ENCODE data around the gene IHH.

IHH gene

DNA sequence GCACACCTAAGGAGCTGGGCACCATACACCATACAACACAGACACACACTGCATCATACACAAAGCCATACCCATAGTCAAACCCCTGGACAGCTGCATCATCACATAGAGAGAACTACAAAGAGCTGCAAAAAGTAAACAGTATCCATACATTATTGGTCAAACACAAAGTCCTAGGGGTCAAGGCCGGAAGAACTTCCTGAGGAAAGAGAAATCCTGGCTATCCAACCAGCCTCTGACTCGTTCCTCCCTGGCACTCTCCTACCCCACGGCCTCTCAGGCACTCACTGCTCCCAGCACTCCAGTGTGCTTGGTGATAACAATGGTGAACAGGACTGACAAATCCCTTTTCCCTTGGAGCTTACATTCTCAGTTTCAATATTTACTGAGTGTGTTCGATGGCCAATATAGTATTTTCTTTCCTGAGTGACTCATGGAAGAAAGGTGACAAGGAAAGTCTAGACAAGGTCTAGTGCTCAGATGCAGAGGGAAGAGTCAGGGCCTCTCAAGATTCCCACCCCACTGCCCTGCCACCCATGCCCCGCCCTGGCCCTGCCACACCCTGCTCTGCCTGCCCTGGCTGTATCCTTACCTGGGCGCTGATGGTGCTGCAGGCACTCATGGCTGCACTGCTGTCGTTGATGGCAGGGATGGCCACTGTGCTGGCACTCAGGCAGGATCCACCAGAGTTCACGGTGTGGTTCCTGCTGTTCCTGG, 22.8 kb downstream of the IHH start:
- CTCF ChIA-PET: interaction anchor here (0.6 to 7.8 kb wide), 9 partner anchors 10 to 119 kb away, joined by 3 to 104 read pairs (median 3); partner anchors contain the start of gene IHH
- no peak for DNase-seq (ENCODE audit: low read depth, low spot score)
- POLR2A ChIA-PET: no interaction called here
- no peak overlapping the region for H3K4me3 ChIP-seq (ENCODE audit: low read depth, low read length)
- TF ChIP-seq, protein P1, sequence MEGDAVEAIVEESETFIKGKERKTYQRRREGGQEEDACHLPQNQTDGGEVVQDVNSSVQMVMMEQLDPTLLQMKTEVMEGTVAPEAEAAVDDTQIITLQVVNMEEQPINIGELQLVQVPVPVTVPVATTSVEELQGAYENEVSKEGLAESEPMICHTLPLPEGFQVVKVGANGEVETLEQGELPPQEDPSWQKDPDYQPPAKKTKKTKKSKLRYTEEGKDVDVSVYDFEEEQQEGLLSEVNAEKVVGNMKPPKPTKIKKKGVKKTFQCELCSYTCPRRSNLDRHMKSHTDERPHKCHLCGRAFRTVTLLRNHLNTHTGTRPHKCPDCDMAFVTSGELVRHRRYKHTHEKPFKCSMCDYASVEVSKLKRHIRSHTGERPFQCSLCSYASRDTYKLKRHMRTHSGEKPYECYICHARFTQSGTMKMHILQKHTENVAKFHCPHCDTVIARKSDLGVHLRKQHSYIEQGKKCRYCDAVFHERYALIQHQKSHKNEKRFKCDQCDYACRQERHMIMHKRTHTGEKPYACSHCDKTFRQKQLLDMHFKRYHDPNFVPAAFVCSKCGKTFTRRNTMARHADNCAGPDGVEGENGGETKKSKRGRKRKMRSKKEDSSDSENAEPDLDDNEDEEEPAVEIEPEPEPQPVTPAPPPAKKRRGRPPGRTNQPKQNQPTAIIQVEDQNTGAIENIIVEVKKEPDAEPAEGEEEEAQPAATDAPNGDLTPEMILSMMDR (IDR thresholded peaks at IDR 0.05; ENCODE audit: insufficient read depth, low read length, missing control alignments): no peak

DNA sequence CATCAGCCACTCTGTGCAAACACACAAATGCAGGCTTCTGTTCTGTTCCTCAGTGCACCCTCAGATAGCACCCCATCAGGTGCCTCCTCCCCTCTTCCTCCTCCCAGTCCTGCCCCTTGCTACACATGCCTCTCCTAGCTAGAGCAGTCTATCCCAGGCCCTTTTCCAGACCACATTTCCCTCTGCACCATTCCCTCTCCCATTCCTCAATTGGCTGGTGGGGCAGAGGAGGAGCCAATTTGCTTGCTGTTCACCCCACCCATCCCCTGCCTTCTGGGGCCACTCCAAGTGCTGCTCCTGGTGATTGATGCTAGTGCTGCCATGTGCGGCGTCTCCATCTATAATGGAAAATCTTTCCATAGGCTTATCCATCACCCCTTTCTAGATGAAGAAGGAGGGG, 24.8 kb downstream of the IHH start:
- no peak overlapping the region for H3K4me3 ChIP-seq (ENCODE audit: low read depth, low read length)
- ChIA-PET POLR2A (no interaction called here), CTCF (interaction anchor here (1.1 to 7.8 kb wide), 3 partner anchors 8 to 84 kb away, joined by 3 to 104 read pairs (median 7); no protein-coding TSS in a partner anchor)
- TF ChIP-seq, protein P1 (IDR thresholded peaks at IDR 0.05; ENCODE audit: insufficient read depth, low read length, missing control alignments): no peak
- DNase-seq (ENCODE audit: low read depth, low spot score): no peak

DNA sequence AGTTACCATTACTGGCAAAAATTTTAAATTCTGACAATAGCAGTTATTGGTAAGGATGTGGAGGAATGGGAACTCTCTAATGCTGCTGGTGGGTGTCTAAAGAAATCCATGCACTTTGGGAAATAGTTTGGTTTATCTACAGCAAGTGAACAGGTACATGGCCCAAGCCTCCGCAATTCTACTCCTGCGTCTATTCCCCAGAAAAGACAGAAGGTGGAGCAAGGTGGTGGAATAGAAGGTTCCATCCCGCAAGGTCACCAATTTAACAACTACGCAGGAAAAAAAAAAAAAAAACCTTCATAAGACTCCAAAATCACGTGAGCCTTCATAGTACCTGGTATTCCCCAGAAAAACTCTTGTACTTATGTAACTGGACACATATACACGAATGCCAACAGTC, 25.9 kb downstream of the IHH start:
- DNase-seq (ENCODE audit: low read depth, low spot score): no peak
- no peak overlapping the region for H3K4me3 ChIP-seq (ENCODE audit: low read depth, low read length)
- ChIA-PET POLR2A (no interaction called here), CTCF (interaction anchor here (1.0 to 11.4 kb wide), 3 partner anchors 11 to 121 kb away, joined by 3 to 366 read pairs (median 3); partner anchors contain the start of gene NHEJ1)
- TF ChIP-seq, protein P1 (IDR thresholded peaks at IDR 0.05; ENCODE audit: insufficient read depth, low read length, missing control alignments): no peak

DNA sequence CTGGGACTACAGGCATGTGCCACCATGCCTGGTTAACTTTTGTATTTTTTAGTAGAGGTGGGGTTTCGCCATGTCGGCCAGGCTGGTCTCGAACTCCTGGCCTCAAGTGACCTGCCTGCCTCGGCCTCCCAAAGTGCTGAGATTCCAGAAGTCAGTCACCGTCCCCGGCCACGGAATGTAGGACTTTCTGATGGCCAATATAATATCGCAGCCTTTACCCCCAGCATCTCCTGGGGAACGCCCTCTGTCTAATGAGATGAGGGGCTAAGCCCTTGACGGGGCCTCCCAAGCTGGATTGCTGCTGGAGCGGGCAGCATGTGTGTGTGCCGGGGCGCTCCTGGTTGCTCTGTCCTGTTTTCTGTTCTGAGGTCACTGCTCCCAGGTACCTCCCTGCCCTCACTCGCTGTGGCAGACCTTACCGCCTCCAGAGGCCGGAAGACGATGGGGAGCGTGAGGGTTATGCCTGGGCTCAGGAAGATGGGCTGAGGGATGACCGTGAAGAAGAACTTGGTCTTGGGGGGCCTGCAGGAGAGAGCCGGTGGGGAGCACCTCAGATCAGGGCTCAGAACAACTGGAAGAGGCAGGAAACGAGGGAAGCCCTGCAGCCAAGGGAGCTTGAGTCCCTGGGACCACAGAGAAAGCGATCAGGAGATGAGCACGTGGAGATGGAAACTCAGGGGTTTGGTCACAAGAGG, 28.5 kb downstream of the IHH start:
- POLR2A ChIA-PET: interaction anchor here (0.7 kb wide), 1 partner anchor 118 kb away, joined by 3 read pairs; no protein-coding TSS in a partner anchor
- H3K4me3 ChIP-seq (ENCODE audit: low read depth, low read length): no peak overlapping the region
- CTCF ChIA-PET: interaction anchor here (2.4 to 11.4 kb wide), 5 partner anchors 8 to 123 kb away, joined by 10 to 366 read pairs (median 118); partner anchors contain the start of genes CFAP65 and NHEJ1
- TF ChIP-seq, protein P1 (IDR thresholded peaks at IDR 0.05; ENCODE audit: insufficient read depth, low read length, missing control alignments): no peak
- DNase-seq (ENCODE audit: low read depth, low spot score): no peak

DNA sequence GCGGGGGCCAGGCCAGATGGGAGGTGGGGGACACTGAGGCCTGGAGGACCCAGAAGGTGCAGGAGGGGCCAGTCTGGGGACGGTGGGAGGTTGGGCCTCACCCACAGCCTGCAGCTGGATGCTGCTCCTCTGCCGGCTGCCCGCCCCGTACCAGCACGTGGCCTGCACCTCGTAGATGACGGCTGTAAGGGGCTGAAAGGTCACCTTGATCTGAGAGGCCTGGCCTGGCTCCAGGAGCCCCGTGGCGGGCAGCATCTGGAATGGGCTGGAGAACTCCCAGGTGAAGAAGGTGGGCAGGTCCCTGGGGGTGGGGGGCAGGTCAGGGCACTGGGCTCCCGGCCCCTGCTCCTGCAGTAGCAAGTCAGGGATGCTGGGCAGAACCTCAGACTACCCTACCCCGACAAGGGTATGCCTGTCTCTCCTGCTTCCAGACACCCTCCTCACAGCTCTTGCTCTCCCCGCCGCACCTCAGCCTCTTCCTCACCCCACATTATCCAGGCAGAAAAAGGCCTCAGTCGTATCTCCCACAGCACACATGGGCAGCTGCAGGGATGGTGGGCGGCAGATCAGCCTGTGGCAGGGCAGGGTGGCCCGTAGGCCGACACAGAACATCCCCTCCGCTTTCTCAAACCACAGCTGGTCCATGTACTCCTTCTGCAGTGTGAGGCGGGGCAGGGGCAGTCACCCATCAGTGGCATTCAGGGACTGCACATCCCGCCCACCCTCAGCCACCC, 29.5 kb downstream of the IHH start:
- TF ChIP-seq, protein P1 (IDR thresholded peaks at IDR 0.05; ENCODE audit: insufficient read depth, low read length, missing control alignments): no peak
- CTCF ChIA-PET: interaction anchor here (1.0 to 11.4 kb wide), 14 partner anchors 9 to 267 kb away, joined by 3 to 366 read pairs (median 20); partner anchors contain the start of genes CFAP65 and NHEJ1

More for the DNA sequence above, 29.5 kb downstream of the IHH start:
- H3K4me3 ChIP-seq (ENCODE audit: low read depth, low read length): no peak overlapping the region
- no peak for DNase-seq (ENCODE audit: low read depth, low spot score)
- POLR2A ChIA-PET: interaction anchor here (0.7 kb wide), 1 partner anchor 119 kb away, joined by 3 read pairs; no protein-coding TSS in a partner anchor
